Heart right ventricle (tissue), 16 donors: ENCODE results near the gene MGAT3. TPM values are rescaled to one million over a fixed set of nuclear protein-coding genes. Genes with fewer than 3 reads are reported as not detected.
A peak's percentile ranks its signal among the peaks of the same experiment; 100 is the strongest.

Source experiments
- ATAC-seq, 8 donors: fragments of 200-7000 bp; cut with Tn5 transposase; one replicate each; pipeline ENCODE4 v1.9.1; 2020; ENCODE audit warnings: mild to moderate bottlenecking in 8 of 8, moderate library complexity in 8 of 8, moderate number of reproducible peaks in 1 of 8
- DNase-seq, 2 donors: peaks; one replicate each; pipeline ENCODE4 v3.0.0-alpha.2; 2020
- H3K27ac ChIP-seq, 10 donors: fragments of 200-600 bp; sonication (generic) in 2 of 10; one replicate each; pipeline versions ENCODE4 v1.5.0 to v1.8.0; 2020 to 2022; ENCODE audit warnings: mild to moderate bottlenecking in 3 of 10
- H3K27me3 ChIP-seq, 7 donors: fragments of 200-600 bp; one replicate each; pipeline ENCODE4 v1.8.0; 2021 to 2022; ENCODE audit warnings: mild to moderate bottlenecking in 2 of 7
- H3K36me3 ChIP-seq, 9 donors: fragments of 200-600 bp; sonication (generic) in 1 of 9; one replicate each; pipeline versions ENCODE4 v1.5.0 to v1.8.0; 2020 to 2022; ENCODE audit warnings: mild to moderate bottlenecking in 2 of 9
- H3K4me1 ChIP-seq, 9 donors: fragments of 200-600 bp; sonication (generic) in 1 of 9; one replicate each; pipeline versions ENCODE4 v1.5.0 to v1.8.0; 2020 to 2022; ENCODE audit warnings: mild to moderate bottlenecking in 4 of 9
- H3K4me3 ChIP-seq, 10 donors: fragments of 200-600 bp; sonication (generic) in 2 of 10; one replicate each; pipeline versions ENCODE4 v1.5.0 to v1.8.0; 2020 to 2022; ENCODE audit warnings: mild to moderate bottlenecking in 7 of 10, moderate library complexity in 2 of 10
- H3K9me3 ChIP-seq, 11 donors: fragments of 200-600 bp in 10 of 11; sonication (generic) in 2 of 11; one replicate each; pipeline versions ENCODE4 v1.5.0 to v1.8.0; 2013 to 2022; ENCODE audit warnings: mild to moderate bottlenecking in 2 of 11, control low read depth in 1 of 11, moderate library complexity in 1 of 11
- WGBS, 2 donors: extraction: QIAGEN DNeasy Blood & Tissue Kit; methylation state at CpG; one replicate each; pipeline ENCODE4 v1.1.7; 2013; ENCODE audit warnings: inconsistent platforms in 1 of 2; 5-methylcytosine and 5-hydroxymethylcytosine counted together
- intact Hi-C, 10 donors: fragments of 100-400 bp; cut with DNase I; formaldehyde crosslinking; loops; one replicate each; pipeline versions ENCODE4 v1.11.1 to v1.14.2; 2022
- polyA plus RNA-seq, 2 donors: library from polyadenylated mRNA; stranded (reverse); fragments of 200-250 nt; gene quantifications; one replicate each; pipeline ENCODE4 v1.2.3, GENCODE V29; 2013
- total RNA-seq, 10 donors: library from RNA; stranded (reverse); fragmentation: NEBNext Ultra II Directional in 3 of 10; extraction: Animal tissue kit (Norgen Biotek cat#: 25700) in 3 of 10; gene quantifications; one replicate each; pipeline versions ENCODE4 v1.2.1 to v1.2.4, GENCODE V29; 2021 to 2023
- TF ChIP-seq, protein P1 (sequence below), 9 donors: fragments of 200-600 bp; sonication (generic) in 2 of 9; IDR thresholded peaks; one replicate each; pipeline versions ENCODE4 v1.5.0 to v1.8.0; 2021 to 2022; ENCODE audit warnings: antibody characterized with exemption in 9 of 9, mild to moderate bottlenecking in 5 of 9, moderate library complexity in 1 of 9
- donor health status: Arrhythmogenic right ventricular cardiomyopathy.
- donor health status: ischemic (EF 13 %, LVEDD 7.1; RV severe dilation, severe dysfunction).
- donor health status: healthy with polysubstance abuse.
- donor health status: DM: no; HTN: yes; CAD: no.
- donor health status: DM: no; HTN: no; CAD: no.
- donor health status: ischemic (EF 25% LVEDD 6.9; RV normal size, moderate dysfunction).
- donor health status: ischemic (EF 25% LVEDD 5.7; RV mildly dilated, moderate dysfunction).
- donor health status: healthy.
- donor health status: DM: yes; HTN: yes; CAD: no.
- donor health status: Ischemic cardiomyopathy.
- donor health status: ischemic (EF 35%, LVEDD 5.7; RV mildly dilated, moderate dysfunction).
- donor health status: nonischemic (EF 11% LVEDD 7.7; RV severe dilation, severe dysfunction).
- donor health status: DM: yes; HTN: yes; CAD: no.
- donor health status: PGD.
- donor health status: ischemic (EF 29% LVEDD 5.4; RV normal size, mild dysfunction).
- donor health status: nonischemic (EF 23%, LVEDD 6.1; RV moderate dilation, normal function).

MGAT3 gene
- total and polyA plus RNA-seq, 12 donors: 1.8 to 14.0 (median 3.9) TPM

DNA sequence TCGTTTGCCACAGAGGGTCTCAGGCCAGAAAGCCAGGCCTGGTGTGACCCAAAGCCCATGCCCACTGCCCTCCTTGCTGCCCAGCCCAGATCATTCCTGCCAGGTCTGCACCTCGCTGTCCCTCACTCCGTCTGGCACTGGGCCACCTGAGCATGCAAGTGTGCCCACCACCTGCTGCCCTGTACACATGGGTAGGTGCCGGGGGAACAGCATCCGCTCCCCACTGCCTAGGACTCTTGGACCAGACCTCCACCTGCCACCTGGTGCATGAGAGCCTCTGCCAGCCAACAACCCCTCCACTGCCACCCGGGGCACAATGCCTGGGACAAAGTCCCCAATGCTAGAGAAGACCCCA lies 12.5 kb downstream of the MGAT3 start:
- intact Hi-C loops: no loop called here
- TF ChIP-seq, protein P1, sequence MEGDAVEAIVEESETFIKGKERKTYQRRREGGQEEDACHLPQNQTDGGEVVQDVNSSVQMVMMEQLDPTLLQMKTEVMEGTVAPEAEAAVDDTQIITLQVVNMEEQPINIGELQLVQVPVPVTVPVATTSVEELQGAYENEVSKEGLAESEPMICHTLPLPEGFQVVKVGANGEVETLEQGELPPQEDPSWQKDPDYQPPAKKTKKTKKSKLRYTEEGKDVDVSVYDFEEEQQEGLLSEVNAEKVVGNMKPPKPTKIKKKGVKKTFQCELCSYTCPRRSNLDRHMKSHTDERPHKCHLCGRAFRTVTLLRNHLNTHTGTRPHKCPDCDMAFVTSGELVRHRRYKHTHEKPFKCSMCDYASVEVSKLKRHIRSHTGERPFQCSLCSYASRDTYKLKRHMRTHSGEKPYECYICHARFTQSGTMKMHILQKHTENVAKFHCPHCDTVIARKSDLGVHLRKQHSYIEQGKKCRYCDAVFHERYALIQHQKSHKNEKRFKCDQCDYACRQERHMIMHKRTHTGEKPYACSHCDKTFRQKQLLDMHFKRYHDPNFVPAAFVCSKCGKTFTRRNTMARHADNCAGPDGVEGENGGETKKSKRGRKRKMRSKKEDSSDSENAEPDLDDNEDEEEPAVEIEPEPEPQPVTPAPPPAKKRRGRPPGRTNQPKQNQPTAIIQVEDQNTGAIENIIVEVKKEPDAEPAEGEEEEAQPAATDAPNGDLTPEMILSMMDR (IDR thresholded peaks at IDR 0.05): no peak
- Histone ChIP-seq H3K27me3 (peaks cover 0 to 3% (median 0%) of the 10 kb centered on the region in 7 donors), H3K27ac (peak overlapping the region in 5 of 10 donors; percentile 81 to 87 (median 86)), H3K36me3 (no peaks in the 10 kb centered on the region), H3K4me1 (peaks cover 24 to 94% (median 53%) of the 10 kb centered on the region in 9 donors), H3K9me3 (no peaks in the 10 kb centered on the region), H3K4me3 (no peak overlapping the region)
- DNase-seq (no peak), ATAC-seq (no peak)
- WGBS, 2 donors: 88 to 89% methylated on average over 6 of the region's 6 CpGs

DNA sequence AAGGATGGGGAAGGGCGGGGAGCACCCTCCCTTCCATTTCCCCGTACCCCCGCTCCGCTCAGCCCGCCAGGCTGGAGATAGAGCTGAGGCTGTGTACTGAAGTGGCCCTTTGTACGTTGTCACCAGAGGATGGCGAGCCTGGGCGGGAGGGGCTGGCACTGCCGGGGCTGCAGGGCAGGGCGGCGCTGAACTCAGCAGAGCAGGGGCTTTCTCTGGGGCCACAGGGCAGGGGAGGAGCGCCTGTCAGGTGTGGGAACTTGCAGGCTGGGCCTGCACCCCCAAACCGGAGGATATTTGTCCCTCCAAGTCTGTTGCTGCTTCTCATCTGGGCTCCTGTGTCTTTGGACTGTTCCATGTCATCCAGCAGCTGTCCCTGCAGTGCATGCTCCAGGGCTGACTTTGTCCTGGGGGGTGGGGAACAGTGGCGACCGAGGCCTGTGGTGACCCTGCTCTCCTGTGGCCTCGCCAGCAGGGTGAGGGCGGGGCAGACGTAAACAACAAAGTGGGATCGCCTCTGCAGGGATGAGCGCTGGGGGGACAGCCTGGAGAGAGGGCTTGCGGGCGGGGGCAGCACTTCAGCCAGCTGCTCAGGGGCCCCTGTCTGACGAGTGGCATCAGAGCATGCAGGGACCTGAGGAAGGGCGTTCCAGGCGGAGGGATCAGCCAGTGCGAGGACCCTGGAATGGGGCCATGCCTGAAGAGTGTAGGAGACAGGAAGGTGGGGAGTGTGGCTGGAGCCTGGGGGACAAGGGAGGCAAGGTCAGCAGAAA lies 13.1 kb downstream of the MGAT3 start:
- ATAC-seq: peak in 1 of 8 donors; percentile 9
- 51 to 62% methylated on average over 26 of the region's 26 CpGs for WGBS, 2 donors
- peaks cover 23 to 95% (median 56%) of the 10 kb centered on the region in 9 donors for H3K4me1 ChIP-seq
- H3K4me3 ChIP-seq: no peak overlapping the region
- TF ChIP-seq, protein P1 (IDR thresholded peaks at IDR 0.05): no peak
- intact Hi-C loops: no loop called here
- no peaks in the 10 kb centered on the region for H3K36me3 ChIP-seq
- H3K9me3 ChIP-seq: no peaks in the 10 kb centered on the region
- peak overlapping the region in 8 of 10 donors; percentile 59 to 87 (median 84) for H3K27ac ChIP-seq
- peaks cover 0 to 3% (median 0%) of the 10 kb centered on the region in 7 donors for H3K27me3 ChIP-seq
- DNase-seq: no peak

DNA sequence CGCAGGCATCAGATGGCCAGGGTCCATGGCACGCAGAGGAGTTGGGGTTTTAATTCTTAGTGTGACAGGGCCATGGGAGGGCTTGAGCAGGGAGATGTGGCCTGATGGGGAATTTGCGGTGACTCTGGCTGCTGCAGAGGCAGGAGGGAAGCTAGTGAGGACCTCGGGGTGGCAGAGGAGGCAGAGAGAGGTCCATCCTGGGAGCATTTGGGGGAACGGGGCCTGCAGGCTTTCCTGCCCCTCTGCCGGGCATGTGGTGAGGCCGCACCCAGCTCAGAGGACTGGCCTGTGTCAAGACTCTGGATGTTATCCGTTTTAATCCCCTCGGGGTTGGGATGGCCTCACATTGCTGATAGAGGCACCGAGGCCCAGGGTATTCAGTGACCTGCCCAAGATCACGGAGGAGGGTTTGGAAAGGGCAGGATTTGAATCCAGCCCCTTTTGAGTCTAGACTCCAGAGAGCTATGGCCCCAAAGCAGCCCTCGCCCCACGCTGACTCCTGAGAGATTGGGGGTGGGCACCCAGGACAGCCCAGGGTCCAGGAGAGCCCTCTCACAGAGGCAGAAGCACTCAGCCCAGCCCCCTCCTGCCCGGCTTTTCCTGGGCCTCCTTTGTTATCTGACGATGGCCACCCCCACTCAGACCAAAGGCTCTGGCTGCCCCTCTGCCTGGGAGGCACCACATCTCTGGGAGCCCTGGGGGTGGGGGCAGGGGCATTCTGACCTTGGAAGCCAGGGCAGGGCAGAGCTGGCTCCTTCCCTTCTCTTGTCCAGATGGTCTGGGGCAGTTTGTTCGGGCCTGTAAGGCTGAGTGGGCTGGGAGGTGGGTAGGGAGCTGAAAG lies 13.9 kb downstream of the MGAT3 start:
- H3K4me1 ChIP-seq: peaks cover 20 to 93% (median 60%) of the 10 kb centered on the region in 9 donors
- DNase-seq: no peak

More for the DNA sequence above, 13.9 kb downstream of the MGAT3 start:
- 61 to 64% methylated on average over 16 of the region's 16 CpGs for WGBS, 2 donors
- Histone ChIP-seq H3K27me3 (peaks cover 0 to 3% (median 0%) of the 10 kb centered on the region in 7 donors), H3K27ac (peak overlapping the region; percentile 3 to 87 (median 82)), H3K36me3 (no peaks in the 10 kb centered on the region), H3K4me3 (no peak overlapping the region), H3K9me3 (no peaks in the 10 kb centered on the region)
- TF ChIP-seq, protein P1 (IDR thresholded peaks at IDR 0.05): no peak
- intact Hi-C loops: no loop called here
- ATAC-seq: no peak
